WI38 (cell line): ENCODE data around the gene PDE6H.

Source experiments
- H3K4me3 ChIP-seq: 2 replicates; pipeline ENCODE4 v1.5.1; 2011; ENCODE audit warnings: low read depth, mild to moderate bottlenecking, control low read depth, low read length
- CTCF ChIP-seq: IDR thresholded peaks from 2 replicates; pipeline ENCODE4 v1.5.1; 2012; ENCODE audit warnings: low read depth, mild to moderate bottlenecking, control low read depth, low read length

Gene PDE6H

GRCh38 chr12:14999021-14999694 is 26.3 kb downstream of the PDE6H start:
- no peak for TF ChIP-seq CTCF

DNA sequence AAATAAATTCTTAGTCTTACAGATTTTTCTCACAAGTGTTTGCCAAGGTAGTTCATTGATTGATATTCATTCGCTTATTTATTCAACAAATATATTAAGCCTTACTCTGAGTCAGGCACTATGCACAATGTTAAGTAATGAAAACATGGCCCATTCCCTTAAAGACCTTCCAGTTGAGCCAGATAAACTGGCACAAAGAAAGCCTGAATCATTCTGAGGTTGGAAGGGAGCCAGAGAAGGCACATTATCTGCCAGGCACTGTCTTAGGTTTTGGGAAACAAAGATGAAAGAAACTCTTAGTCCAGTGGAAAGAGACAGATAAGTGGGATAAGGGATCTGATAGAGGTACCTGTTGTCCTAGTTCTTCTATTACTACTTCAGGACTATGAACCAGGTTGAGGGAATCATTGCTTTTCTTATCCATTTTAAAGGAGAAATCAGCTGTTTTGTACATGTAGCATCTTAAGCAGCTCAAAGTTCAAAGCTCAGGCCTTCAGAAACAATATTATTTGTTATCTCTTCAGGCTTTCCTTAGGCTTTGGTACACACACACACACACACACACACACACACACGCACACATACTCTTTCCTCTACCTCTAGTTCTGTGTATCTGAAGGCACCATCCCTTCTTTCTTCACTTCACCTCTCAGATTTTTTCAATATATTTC is 27.0 kb downstream of the PDE6H start:
- TF ChIP-seq CTCF = no peak

More at GRCh38 chr12:14999021-14999694, 26.3 kb downstream of the PDE6H start:
- H3K4me3 ChIP-seq = no peak overlapping the region

DNA sequence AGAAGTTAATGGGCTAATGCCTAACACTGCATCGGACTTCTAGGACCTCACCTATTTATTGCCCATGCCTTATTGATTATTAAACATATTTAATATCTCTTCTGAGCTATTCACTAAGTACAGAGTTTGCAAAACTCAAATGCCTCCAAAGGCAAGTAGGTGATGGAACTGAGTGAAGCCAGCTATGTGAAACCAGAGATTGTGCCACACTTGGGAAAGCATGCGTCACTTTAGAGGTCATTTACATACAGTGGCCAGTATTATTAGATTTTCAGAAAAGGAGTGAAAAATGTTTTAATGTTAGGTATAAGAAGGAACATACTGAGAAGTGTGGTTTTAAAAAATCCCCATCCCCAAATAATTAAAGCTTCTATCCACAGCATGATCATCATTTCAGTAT is 27.7 kb downstream of the PDE6H start:
- H3K4me3 ChIP-seq = no peak overlapping the region

More for the DNA sequence above, 27.0 kb downstream of the PDE6H start:
- no peak overlapping the region for H3K4me3 ChIP-seq

DNA sequence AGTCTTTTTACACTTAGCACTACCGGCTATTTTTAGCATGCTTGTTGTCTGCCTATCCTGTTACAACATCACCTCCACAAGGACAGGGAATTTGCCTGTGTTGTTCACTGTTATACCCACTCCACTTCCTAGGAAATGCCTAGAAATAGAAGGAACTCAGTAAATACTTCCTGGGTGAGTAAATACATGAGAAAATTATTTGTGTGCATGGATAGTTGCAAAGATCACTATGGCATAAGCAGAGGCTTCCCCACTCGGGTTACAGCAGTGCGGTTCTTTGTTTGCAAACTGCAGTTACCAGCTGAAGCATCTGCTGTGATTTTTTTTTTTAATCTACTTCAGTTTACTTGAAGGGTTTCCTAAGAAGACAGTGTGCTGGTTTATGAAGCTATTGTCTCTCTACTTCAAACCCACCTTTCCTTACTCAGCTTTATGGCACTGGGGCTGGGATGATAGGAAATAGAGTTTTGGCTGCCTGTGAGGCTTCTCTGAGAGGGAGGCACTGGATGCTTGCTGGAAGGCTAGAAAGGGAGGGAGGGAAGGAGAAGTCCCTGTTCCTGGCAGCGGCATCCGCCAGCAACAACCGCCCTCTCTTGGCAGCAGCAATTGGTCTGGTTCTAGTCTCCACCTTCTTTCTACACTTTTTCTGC is 29.0 kb downstream of the PDE6H start:
- no peak for TF ChIP-seq CTCF
- H3K4me3 ChIP-seq = no peak overlapping the region

More for the DNA sequence above, 27.7 kb downstream of the PDE6H start:
- no peak for TF ChIP-seq CTCF

- TF ChIP-seq CTCF = no peak
- H3K4me3 ChIP-seq = no peak overlapping the region
Observed at GRCh38 chr12:15004421-15004820, 31.6 kb downstream of the PDE6H start.

DNA sequence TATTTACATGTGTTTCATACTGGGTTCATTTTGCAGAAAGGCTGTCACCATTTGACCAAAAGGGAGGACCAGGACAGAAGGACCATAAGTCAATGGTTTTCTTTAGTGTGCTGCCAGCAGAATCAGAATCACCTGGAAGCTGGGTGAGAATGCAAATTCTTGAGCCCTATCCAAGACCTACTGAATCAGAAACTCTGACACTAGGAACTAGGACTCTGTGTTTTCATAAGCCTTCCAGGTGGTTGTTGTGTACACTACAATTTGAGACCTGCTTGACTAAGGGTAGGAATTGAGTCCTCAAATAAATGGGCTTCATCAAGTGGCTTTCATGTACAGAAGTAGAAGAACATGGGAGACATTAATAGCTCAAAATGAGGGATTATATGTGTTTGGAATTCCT is 32.2 kb downstream of the PDE6H start:
- TF ChIP-seq CTCF = no peak

DNA sequence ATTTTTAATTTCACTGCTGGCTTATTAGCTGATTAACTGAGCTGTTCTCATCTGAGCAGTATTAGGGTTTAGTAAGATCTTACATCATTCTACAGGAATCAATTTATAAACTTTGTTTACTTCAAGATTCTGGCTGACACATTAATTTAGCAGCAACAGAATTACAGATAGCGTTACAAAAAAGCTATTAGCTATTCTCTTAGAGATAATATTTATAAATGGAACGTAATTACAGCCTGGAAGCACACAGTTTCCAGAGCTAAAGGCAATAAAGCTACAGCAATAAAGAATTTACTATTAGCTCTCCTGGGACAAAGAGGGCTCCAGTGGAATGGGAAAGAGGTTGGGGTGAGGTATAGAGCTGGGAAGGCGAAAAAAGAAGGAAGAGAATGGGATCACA is 34.7 kb downstream of the PDE6H start:
- no peak for TF ChIP-seq CTCF
- no peak overlapping the region for H3K4me3 ChIP-seq

More for the DNA sequence above, 32.2 kb downstream of the PDE6H start:
- H3K4me3 ChIP-seq = no peak overlapping the region
